Activated CD8-positive, alpha-beta memory T cell treated with anti-CD3 and anti-CD28 coated beads for 48 hours (primary cell): ENCODE data around the gene GDI1.
"Not testable (repeated sequence)": the region's sequence is repeated elsewhere in the genome, so short reads cannot be mapped to it uniquely, and the experiment has no call there.

Source experiments
- DNase-seq, 3 experiments: peaks; one replicate each; pipeline ENCODE4 v3.0.0-alpha.2; 2020; ENCODE audit warnings: low read depth in 2 of 3, low spot score in 2 of 3

GDI1 gene

GRCh38 chrX:154436983-154437752 is at the start of gene GDI1:
TSS of gene GDI1 (plus strand) at chrX:154437154. CDS start at chrX:154437255, 101 bp downstream.
- peak in 1 of 3 experiments; percentile 41 for DNase-seq

- DNase-seq, result not testable (repeated sequence)
Measured at GRCh38 chrX:154388094-154388493, 48.9 kb upstream of the GDI1 start.

GRCh38 chrX:154388649-154389048 is 48.3 kb upstream of the GDI1 start:
- not testable (repeated sequence) for DNase-seq

GRCh38 chrX:154389812-154390747 is 46.9 kb upstream of the GDI1 start:
- DNase-seq, result not testable (repeated sequence)

GRCh38 chrX:154396363-154396762 is 40.6 kb upstream of the GDI1 start:
- not testable (repeated sequence) for DNase-seq

GRCh38 chrX:154396973-154397887 is 39.7 kb upstream of the GDI1 start:
- DNase-seq, result no peak

- DNase-seq, result peak in 2 of 3 experiments; percentile 61 to 76
Measured at GRCh38 chrX:154397888-154398667, 38.9 kb upstream of the GDI1 start, which contains the start of gene RPL10. TSS of gene RPL10 (plus strand) at chrX:154398377. CDS start at chrX:154398520, 143 bp downstream.

GRCh38 chrX:154398668-154399526 is 38.1 kb upstream of the GDI1 start:
- peak in 1 of 3 experiments; percentile 56 for DNase-seq

GRCh38 chrX:154399527-154400368 is 37.2 kb upstream of the GDI1 start:
- DNase-seq, result no peak

GRCh38 chrX:154400369-154400817 is 36.6 kb upstream of the GDI1 start:
- not testable (repeated sequence) for DNase-seq

GRCh38 chrX:154401045-154401799 is 35.7 kb upstream of the GDI1 start:
- peak in 1 of 3 experiments; percentile 22 for DNase-seq

GRCh38 chrX:154401918-154402621 is 34.9 kb upstream of the GDI1 start:
- DNase-seq, result no peak

GRCh38 chrX:154402622-154403127 is 34.3 kb upstream of the GDI1 start:
- DNase-seq, result no peak

GRCh38 chrX:154403192-154403591 is 33.8 kb upstream of the GDI1 start:
- DNase-seq, result no peak

GRCh38 chrX:154403858-154404257 is 33.1 kb upstream of the GDI1 start:
- no peak for DNase-seq

GRCh38 chrX:154404625-154405192 is 32.2 kb upstream of the GDI1 start:
- no peak for DNase-seq
